Measurements from ENCODE around the gene GFRA1. TPM values are rescaled to one million over a fixed set of nuclear protein-coding genes. Genes with fewer than 3 reads are reported as not detected.

Gene GFRA1
- total and polyA plus RNA-seq, 2 of the 8 experiments (the other 6 are each of a cell fraction or from before 2014, with no cell fraction given) = 1.1 to 2.0 TPM

DNA sequence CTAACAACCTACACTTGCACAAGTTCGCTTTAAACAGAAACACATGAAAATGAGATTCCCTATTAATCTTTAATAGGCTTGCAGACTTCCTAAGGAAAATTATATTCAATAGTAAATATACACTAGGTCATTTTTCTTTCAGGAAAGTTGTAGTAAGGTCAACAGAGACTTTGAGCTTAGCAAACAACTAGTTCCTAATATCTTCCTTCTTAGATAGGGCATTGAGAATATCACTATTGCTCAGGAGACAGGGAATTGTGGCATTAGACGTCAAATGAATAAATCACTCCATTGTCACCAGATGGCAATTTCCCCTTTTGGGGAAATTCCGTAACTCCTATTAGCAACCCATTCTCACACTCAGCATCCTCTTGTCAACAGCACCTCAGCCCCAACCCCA is 164.9 kb downstream of the GFRA1 start:
- no peak overlapping the region for H2BK5ac ChIP-seq (ENCODE audit: low read depth, low read length)
- H3K27me3 ChIP-seq (replicated peaks in 1 of 4; ENCODE audit: control insufficient read depth in 3 of 4, extremely low read depth in 1 of 4, insufficient read depth in 3 of 4, low read length in 3 of 4) = no peaks in the 10 kb centered on the region
- H3K9ac ChIP-seq (replicated peaks in 1 of 4; ENCODE audit: extremely low read depth in 1 of 4, low read depth in 3 of 4, low read length in 3 of 4) = no peak overlapping the region
- H2AK5ac ChIP-seq (ENCODE audit: low read depth, low read length) = no peak overlapping the region
- no peak overlapping the region for H3K18ac ChIP-seq (ENCODE audit: extremely low read depth, low read length)
- H3K23ac ChIP-seq (ENCODE audit: insufficient read length) = no peak overlapping the region
- H3K9me3 ChIP-seq (ENCODE audit: insufficient read depth in 2 of 2, low read depth in 1 of 2, low read length in 1 of 2) = no peaks in the 10 kb centered on the region; a peak in 1 of 4 replicates
- WGBS, 2 experiments (ENCODE audit: extremely low coverage in 1 of 2, insufficient coverage in 1 of 2, insufficient read length in 1 of 2, insufficient replicate concordance in 2 of 2, low coverage in 1 of 2, low lambda C conversion rate in 2 of 2, missing lambda C conversion rate in 1 of 2) = 79% methylated on average over 3 of the region's 3 CpGs; no CpG with 5 or more reads in 1 of the 2 experiments
- no peaks in the 10 kb centered on the region for H3K36me3 ChIP-seq (ENCODE audit: control insufficient read depth in 2 of 4, insufficient read depth in 4 of 4, low read length in 3 of 4)
- no peak overlapping the region for H3K4ac ChIP-seq (replicated peaks; ENCODE audit: insufficient read length, low read depth, low read length)
- H4K5ac ChIP-seq (ENCODE audit: insufficient read length, low read depth, low read length) = no peak overlapping the region
- DNase-seq (ENCODE audit: low read depth in 1 of 2, low spot score in 2 of 2) (no peak), FAIRE-seq (no peak)
- no peak overlapping the region for H2BK20ac ChIP-seq (ENCODE audit: low read length)
- H3K79me2 ChIP-seq (ENCODE audit: control insufficient read depth in 1 of 2, insufficient read depth in 2 of 2, low read length in 2 of 2) = no peaks in the 10 kb centered on the region
- no peak overlapping the region for H4K91ac ChIP-seq (replicated peaks; ENCODE audit: insufficient read length, low read length)
- no peak overlapping the region for H4K8ac ChIP-seq (ENCODE audit: extremely low read depth, insufficient read depth, low read length)
- H4K20me1 ChIP-seq (replicated peaks in 1 of 2; ENCODE audit: control insufficient read depth in 1 of 2, insufficient read depth in 2 of 2, low read length in 2 of 2) = no peaks in the 10 kb centered on the region
- H2BK120ac ChIP-seq (replicated peaks; ENCODE audit: low read depth, low read length) = no peak overlapping the region
- no peak overlapping the region for H3K27ac ChIP-seq (ENCODE audit: low read depth, low read length)
- H2BK15ac ChIP-seq (ENCODE audit: low read length) = no peak overlapping the region
- H3K4me3 ChIP-seq (ENCODE audit: extremely low read depth in 1 of 4, insufficient read depth in 2 of 4, low read depth in 3 of 4, low read length in 4 of 4) = no peak overlapping the region
- no peaks in the 10 kb centered on the region for H3K79me1 ChIP-seq (ENCODE audit: low read depth, low read length)
- no peak overlapping the region for H3K4me2 ChIP-seq (ENCODE audit: insufficient read depth in 1 of 2, low read depth in 2 of 2, low read length in 2 of 2)
- ChIA-PET CTCF (ENCODE audit: partially characterized antibody) (interaction anchor here (0.6 to 6.8 kb wide), 3 partner anchors 14 to 157 kb away, joined by 4 to 60 read pairs (median 7); no protein-coding TSS in a partner anchor), POLR2A (ENCODE audit: partially characterized antibody) (no interaction called here)
- no peak overlapping the region for H2BK12ac ChIP-seq (ENCODE audit: low read depth, low read length)
- no peaks in the 10 kb centered on the region; a peak in 2 of 7 replicates for H3K4me1 ChIP-seq (replicated peaks in 1 of 4; ENCODE audit: control insufficient read depth in 3 of 4, insufficient read depth in 4 of 4, low read length in 3 of 4)
- no peak for TF ChIP-seq MAFK (IDR thresholded peaks at IDR 0.05; ENCODE audit: low read depth, low read length)
- no peaks in the 10 kb centered on the region for H3K23me2 ChIP-seq (ENCODE audit: low read depth, low read length)
- no peak overlapping the region for H3K14ac ChIP-seq (ENCODE audit: insufficient read length)
- no peak overlapping the region for H3K56ac ChIP-seq (replicated peaks; ENCODE audit: insufficient read length, low read depth, low read length)
- H2AFZ ChIP-seq (ENCODE audit: low read length) = no peak overlapping the region
